Neuronal stem cell (in vitro differentiated cells): ENCODE measurements around the gene MFAP2.
A peak's percentile ranks its signal among the peaks of the same experiment; 100 is the strongest.
"Not testable (repeated sequence)": the region's sequence is repeated elsewhere in the genome, so short reads cannot be mapped to it uniquely, and the experiment has no call there.

Source experiments
- DNase-seq: peaks from one replicate; pipeline ENCODE4 v3.0.0-alpha.2; 2013; ENCODE audit warnings: low spot score
- H2AFZ ChIP-seq: one replicate; pipeline ENCODE4 v1.6.1; 2013; ENCODE audit warnings: mild to moderate bottlenecking, low read length, inconsistent platforms
- H2AK5ac ChIP-seq: 2 replicates; pipeline ENCODE4 v1.6.1; 2013; ENCODE audit warnings: low read depth, mild to moderate bottlenecking, inconsistent platforms, low read length, moderate library complexity, mixed read lengths
- H2BK120ac ChIP-seq: 2 replicates; pipeline ENCODE4 v1.6.1; 2013; ENCODE audit warnings: low read depth, mild to moderate bottlenecking, inconsistent platforms, low read length, moderate library complexity, mixed read lengths
- H2BK12ac ChIP-seq: one replicate; pipeline ENCODE4 v1.6.1; 2013; ENCODE audit warnings: low read length, inconsistent platforms
- H2BK15ac ChIP-seq: 2 replicates; pipeline ENCODE4 v1.6.1; 2013; ENCODE audit warnings: mild to moderate bottlenecking, low read length, inconsistent platforms, mixed read lengths
- H2BK5ac ChIP-seq: one replicate; pipeline ENCODE4 v1.6.1; 2013; ENCODE audit warnings: inconsistent platforms, mild to moderate bottlenecking, low read length, moderate library complexity
- H3K14ac ChIP-seq: one replicate; pipeline ENCODE4 v1.6.1; 2013; ENCODE audit warnings: low read length, inconsistent platforms
- H3K18ac ChIP-seq: 2 replicates; pipeline ENCODE4 v1.6.1; 2013; ENCODE audit warnings: low read length, inconsistent platforms
- H3K23ac ChIP-seq: 2 replicates; pipeline ENCODE4 v1.6.1; 2013; ENCODE audit warnings: low read depth, mild to moderate bottlenecking, mixed read lengths, low read length, inconsistent platforms; ENCODE audit not compliant: poor library complexity
- H3K27ac ChIP-seq: replicated peaks from 3 replicates; pipeline ENCODE4 v1.5.1; 2013; ENCODE audit warnings: low read length, inconsistent platforms
- H3K27me3 ChIP-seq, 3 experiments: 2 replicates each; pipeline ENCODE4 v1.6.1; 2013; ENCODE audit warnings: low read length in 3 of 3, mild to moderate bottlenecking in 2 of 3, inconsistent platforms in 1 of 3, low read depth in 1 of 3, mixed read lengths in 1 of 3, moderate library complexity in 1 of 3; ENCODE audit not compliant: control insufficient read depth in 3 of 3, insufficient read depth in 3 of 3
- H3K36me3 ChIP-seq, 2 donors: replicated peaks in 1 of 2; 2 replicates each; pipeline ENCODE4 v1.6.1; 2013; ENCODE audit warnings: low read length in 2 of 2; ENCODE audit not compliant: control insufficient read depth in 2 of 2, insufficient read depth in 2 of 2
- H3K4ac ChIP-seq: 2 replicates; pipeline ENCODE4 v1.6.1; 2013; ENCODE audit warnings: inconsistent platforms, mild to moderate bottlenecking, low read length, moderate library complexity
- H3K4me1 ChIP-seq, 2 donors: 1 replicate in 1 of 2; 2 replicates in 1 of 2; pipeline ENCODE4 v1.6.1; 2013; ENCODE audit warnings: low read length in 2 of 2, low read depth in 1 of 2; ENCODE audit not compliant: control insufficient read depth in 2 of 2, insufficient read depth in 1 of 2
- H3K4me2 ChIP-seq: one replicate; pipeline ENCODE4 v1.6.1; 2013; ENCODE audit warnings: mild to moderate bottlenecking, low read length, inconsistent platforms; ENCODE audit not compliant: insufficient read depth, poor library complexity, severe bottlenecking
- H3K4me3 ChIP-seq, 2 donors: 2 replicates each; pipeline ENCODE4 v1.5.1; 2013; ENCODE audit warnings: low read length in 2 of 2, mild to moderate bottlenecking in 2 of 2, inconsistent platforms in 1 of 2, moderate library complexity in 1 of 2
- H3K79me1 ChIP-seq: one replicate; pipeline ENCODE4 v1.6.1; 2013; ENCODE audit warnings: low read depth, mild to moderate bottlenecking, inconsistent platforms, low read length, moderate library complexity
- H3K9ac ChIP-seq: one replicate; pipeline ENCODE4 v1.6.1; 2013; ENCODE audit warnings: mild to moderate bottlenecking, low read depth, low read length, inconsistent platforms; ENCODE audit not compliant: poor library complexity
- H3K9me3 ChIP-seq, 2 donors: replicated peaks in 1 of 2; 2 replicates each; pipeline versions ENCODE3 to v1.6.1; 2013; ENCODE audit warnings: low read length in 2 of 2, mild to moderate bottlenecking in 2 of 2, inconsistent platforms in 1 of 2, low read depth in 1 of 2, mixed read lengths in 1 of 2, moderate library complexity in 1 of 2; ENCODE audit not compliant: control insufficient read depth in 2 of 2, insufficient read depth in 1 of 2
- H4K8ac ChIP-seq: one replicate; pipeline ENCODE4 v1.6.1; 2013; ENCODE audit warnings: low read depth, mild to moderate bottlenecking, inconsistent platforms, low read length, moderate library complexity
- H4K91ac ChIP-seq: one replicate; pipeline ENCODE4 v1.6.1; 2013; ENCODE audit warnings: low read length, low read depth, mild to moderate bottlenecking, inconsistent platforms; ENCODE audit not compliant: poor library complexity
- WGBS, 2 donors: extraction: QIAGEN DNeasy Blood & Tissue Kit; methylation state at CpG; one replicate each; pipeline ENCODE4 v1.1.7; 2013; ENCODE audit warnings: missing lambda C conversion rate in 2 of 2, mixed read lengths in 1 of 2; ENCODE audit not compliant: insufficient read length in 2 of 2, insufficient replicate concordance in 1 of 2; ENCODE audit errors: extremely low coverage in 2 of 2; 5-methylcytosine and 5-hydroxymethylcytosine counted together

The MFAP2 gene

GRCh38 chr1:16955186-16955585, 25.2 kb downstream of the MFAP2 start:
- Histone ChIP-seq H3K9ac (no peak overlapping the region), H2BK12ac (peak overlapping the region; percentile 48), H3K14ac (no peak overlapping the region), H4K8ac (no peak overlapping the region), H3K9me3 (no peaks in the 10 kb centered on the region), H3K18ac (peak overlapping the region; percentile 13), H3K79me1 (no peaks in the 10 kb centered on the region), H3K4me1 (peaks cover 9 to 12% of the 10 kb centered on the region in 2 donors), H4K91ac (no peak overlapping the region), H3K27me3 (no peaks in the 10 kb centered on the region), H2AFZ (no peak overlapping the region), H2BK15ac (no peak overlapping the region), H3K4me2 (no peak overlapping the region), H3K36me3 (peaks cover 28 to 47% of the 10 kb centered on the region in 2 donors), H2AK5ac (no peak overlapping the region), H3K4ac (no peak overlapping the region), H3K27ac (no peak overlapping the region), H2BK5ac (peak overlapping the region; percentile 72), H3K23ac (no peak overlapping the region), H3K4me3 (no peak overlapping the region), H2BK120ac (no peak overlapping the region)
- WGBS, 2 donors, result no CpG with 5 or more reads among the region's 25 CpGs
- no peak for DNase-seq

- no CpG with 5 or more reads among the region's 18 CpGs for WGBS, 2 donors
- Histone ChIP-seq H4K8ac (peak overlapping the region; percentile 1), H3K79me1 (no peaks in the 10 kb centered on the region), H2BK12ac (no peak overlapping the region), H2AK5ac (no peak overlapping the region), H4K91ac (no peak overlapping the region), H3K4me3 (no peak overlapping the region), H2AFZ (no peak overlapping the region), H2BK15ac (no peak overlapping the region), H3K27ac (no peak overlapping the region), H3K27me3 (no peaks in the 10 kb centered on the region), H3K9me3 (no peaks in the 10 kb centered on the region), H2BK5ac (peak overlapping the region; percentile 72), H3K23ac (no peak overlapping the region), H3K14ac (no peak overlapping the region), H3K18ac (no peak overlapping the region), H2BK120ac (no peak overlapping the region), H3K4me2 (no peak overlapping the region), H3K36me3 (peaks cover 28 to 46% of the 10 kb centered on the region in 2 donors), H3K9ac (peak overlapping the region; percentile 4), H3K4me1 (peaks cover 9 to 12% of the 10 kb centered on the region in 2 donors), H3K4ac (no peak overlapping the region)
- no peak for DNase-seq
These were observed 25.8 kb downstream of the MFAP2 start for GRCh38 chr1:16954579-16954978.

- H2BK5ac ChIP-seq, H2AFZ ChIP-seq, H3K9me3 ChIP-seq, H4K91ac ChIP-seq, H3K4me2 ChIP-seq, H4K8ac ChIP-seq, H2BK15ac ChIP-seq, H3K23ac ChIP-seq, H3K4ac ChIP-seq, H3K14ac ChIP-seq, H3K9ac ChIP-seq, H3K79me1 ChIP-seq, H3K27ac ChIP-seq, H2BK12ac ChIP-seq, H3K4me3 ChIP-seq, H2AK5ac ChIP-seq, H3K18ac ChIP-seq, DNase-seq, H2BK120ac ChIP-seq, H3K27me3 ChIP-seq: not testable (repeated sequence)
- WGBS, 2 donors, result no CpG with 5 or more reads among the region's 4 CpGs
- Histone ChIP-seq H3K36me3 (peaks cover 30 to 33% of the 10 kb centered on the region in 2 donors), H3K4me1 (peaks cover 9 to 12% of the 10 kb centered on the region in 2 donors)
These were observed 28.0 kb downstream of the MFAP2 start for GRCh38 chr1:16952376-16952775.

- no CpG with 5 or more reads among the region's 7 CpGs for WGBS, 2 donors
- not testable (repeated sequence) for H3K23ac ChIP-seq, DNase-seq
These were observed 31.4 kb downstream of the MFAP2 start for GRCh38 chr1:16949026-16949425.

More at GRCh38 chr1:16949026-16949425, 31.4 kb downstream of the MFAP2 start:
- H3K27me3 ChIP-seq, H2AK5ac ChIP-seq, H3K4ac ChIP-seq, H3K14ac ChIP-seq, H2BK15ac ChIP-seq, H3K9ac ChIP-seq, H2AFZ ChIP-seq, H3K18ac ChIP-seq, H3K79me1 ChIP-seq, H3K4me1 ChIP-seq, H2BK12ac ChIP-seq, H3K27ac ChIP-seq, H3K9me3 ChIP-seq, H2BK120ac ChIP-seq, H4K91ac ChIP-seq, H4K8ac ChIP-seq, H3K4me2 ChIP-seq, H2BK5ac ChIP-seq, H3K4me3 ChIP-seq: not testable (repeated sequence)
- peaks cover 16 to 19% of the 10 kb centered on the region in 2 donors for H3K36me3 ChIP-seq
